Ectodermal cell (in vitro differentiated cells): ENCODE results near the gene ZFP2.
A peak's percentile ranks its signal among the peaks of the same experiment; 100 is the strongest.
"Not testable (repeated sequence)": the region's sequence is repeated elsewhere in the genome, so short reads cannot be mapped to it uniquely, and the experiment has no call there.

Source experiments
- H3K27ac ChIP-seq: 2 replicates; pipeline ENCODE4 v1.7.0; 2013; ENCODE audit warnings: mild to moderate bottlenecking, low read depth, low read length; ENCODE audit not compliant: insufficient read depth, poor library complexity, severe bottlenecking
- H3K27me3 ChIP-seq: 2 replicates; pipeline ENCODE4 v1.7.0; 2013; ENCODE audit warnings: mild to moderate bottlenecking, low read length; ENCODE audit not compliant: insufficient read depth, control insufficient read depth, poor library complexity, severe bottlenecking
- H3K36me3 ChIP-seq: one replicate; pipeline ENCODE4 v1.7.0; 2013; ENCODE audit warnings: low read length; ENCODE audit not compliant: control insufficient read depth, insufficient read depth
- H3K4me1 ChIP-seq: one replicate; pipeline ENCODE4 v1.7.0; 2013; ENCODE audit warnings: low read length; ENCODE audit not compliant: control insufficient read depth, insufficient read depth
- H3K4me3 ChIP-seq: 2 replicates; pipeline ENCODE4 v1.7.0; 2013; ENCODE audit warnings: low read depth, low read length, control low read depth; ENCODE audit not compliant: insufficient read depth
- H3K9me3 ChIP-seq: 2 replicates; pipeline ENCODE4 v1.7.0; 2013; ENCODE audit warnings: mild to moderate bottlenecking, low read length, moderate library complexity; ENCODE audit not compliant: control insufficient read depth
- WGBS, 2 experiments: methylation state at CpG; one replicate each; pipeline ENCODE4 v1.1.7; 2013; ENCODE audit warnings: missing lambda C conversion rate in 2 of 2; 5-methylcytosine and 5-hydroxymethylcytosine counted together

Gene ZFP2

GRCh38 chr5:178872302-178872701 lies 23.4 kb upstream of the ZFP2 start:
- peaks cover 25% of the 10 kb centered on the region for H3K36me3 ChIP-seq
- WGBS, 2 experiments, result 92 to 100% methylated on average over 1 of the region's 1 CpG

DNA sequence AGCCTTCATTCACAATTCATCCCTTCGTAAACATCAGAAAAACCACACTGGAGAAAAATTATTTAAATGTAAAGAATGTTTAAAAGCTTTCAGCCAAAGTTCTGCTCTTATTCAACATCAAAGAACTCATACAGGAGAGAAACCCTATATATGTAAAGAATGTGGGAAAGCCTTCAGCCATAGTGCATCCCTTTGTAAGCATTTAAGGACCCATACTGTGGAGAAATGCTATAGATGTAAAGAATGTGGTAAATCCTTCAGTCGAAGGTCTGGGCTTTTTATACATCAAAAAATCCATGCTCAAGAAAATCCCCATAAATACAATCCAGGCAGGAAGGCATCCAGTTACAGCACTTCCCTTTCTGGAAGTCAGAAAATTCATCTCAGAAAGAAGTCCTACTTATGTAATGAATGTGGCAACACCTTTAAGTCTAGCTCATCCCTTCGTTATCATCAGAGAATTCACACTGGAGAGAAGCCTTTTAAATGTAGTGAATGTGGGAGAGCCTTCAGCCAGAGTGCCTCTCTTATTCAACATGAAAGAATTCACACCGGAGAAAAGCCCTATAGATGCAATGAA lies 12.5 kb upstream of the ZFP2 start:
- not testable (repeated sequence) for H3K27me3 ChIP-seq, H3K4me3 ChIP-seq, H3K27ac ChIP-seq, H3K4me1 ChIP-seq
- Histone ChIP-seq H3K9me3 (peaks cover 14% of the 10 kb centered on the region), H3K36me3 (peaks cover 65% of the 10 kb centered on the region)
- WGBS, 2 experiments, result 60 to 86% methylated on average over 1 of the region's 4 CpGs

More at GRCh38 chr5:178872302-178872701, 23.4 kb upstream of the ZFP2 start:
- no peak overlapping the region for H3K4me3 ChIP-seq
- H3K27ac ChIP-seq, result no peak overlapping the region
- H3K9me3 ChIP-seq, result no peaks in the 10 kb centered on the region
- no peaks in the 10 kb centered on the region for H3K4me1 ChIP-seq
- no peaks in the 10 kb centered on the region for H3K27me3 ChIP-seq

DNA sequence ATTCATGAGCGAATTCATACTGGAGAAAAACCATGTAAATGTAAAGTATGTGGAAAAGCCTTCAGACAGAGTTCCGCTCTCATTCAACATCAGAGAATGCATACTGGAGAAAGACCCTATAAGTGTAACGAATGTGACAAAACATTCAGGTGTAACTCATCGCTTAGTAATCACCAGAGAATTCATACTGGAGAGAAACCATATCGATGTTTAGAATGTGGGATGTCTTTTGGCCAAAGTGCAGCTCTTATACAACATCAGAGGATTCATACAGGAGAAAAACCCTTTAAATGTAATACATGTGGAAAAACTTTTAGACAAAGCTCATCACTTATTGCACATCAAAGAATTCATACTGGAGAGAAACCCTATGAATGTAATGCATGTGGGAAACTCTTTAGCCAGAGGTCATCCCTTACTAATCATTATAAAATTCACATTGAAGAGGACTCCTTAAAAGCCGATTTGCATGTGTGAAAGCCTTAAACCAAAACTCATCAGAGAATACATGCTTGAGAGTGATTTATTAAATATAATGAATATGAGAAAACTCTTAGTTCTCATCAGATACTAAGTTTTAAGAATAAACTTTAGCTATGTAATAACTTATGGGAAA lies 11.8 kb upstream of the ZFP2 start:
- H3K27ac ChIP-seq, result no peak overlapping the region
- H3K36me3 ChIP-seq, result peaks cover 66% of the 10 kb centered on the region
- peaks cover 14% of the 10 kb centered on the region for H3K9me3 ChIP-seq
- H3K4me1 ChIP-seq, result no peaks in the 10 kb centered on the region
- H3K4me3 ChIP-seq, result no peak overlapping the region
- H3K27me3 ChIP-seq, result no peaks in the 10 kb centered on the region
- WGBS, 2 experiments, result 92 to 96% methylated on average over 4 to 5 of the region's 6 CpGs

DNA sequence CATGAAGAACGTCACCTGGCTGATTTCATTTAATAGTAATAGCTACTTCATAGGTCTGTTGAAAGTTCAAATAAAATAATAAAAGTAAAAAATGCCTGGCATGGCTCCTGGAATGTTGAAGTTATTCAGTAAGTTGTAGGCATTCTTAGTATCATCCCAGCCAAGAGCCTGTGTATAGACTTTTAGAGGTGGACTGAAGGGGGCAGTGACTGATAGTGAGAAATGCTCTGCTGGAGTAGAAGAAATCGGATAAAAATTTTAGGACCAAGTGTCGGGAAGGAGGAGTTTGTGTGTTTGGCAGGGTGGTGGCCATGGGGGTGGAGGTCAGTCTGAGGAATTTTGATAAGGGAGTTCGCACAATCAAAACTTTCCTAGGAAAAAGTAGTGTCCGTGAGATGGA lies 3.6 kb downstream of the ZFP2 start:
- H3K9me3 ChIP-seq, result peaks cover 2% of the 10 kb centered on the region
- WGBS, 2 experiments, result 90 to 92% methylated on average over 4 to 5 of the region's 5 CpGs
- no peak overlapping the region for H3K4me3 ChIP-seq
- H3K27ac ChIP-seq, result no peak overlapping the region
- H3K4me1 ChIP-seq, result no peaks in the 10 kb centered on the region
- no peaks in the 10 kb centered on the region for H3K27me3 ChIP-seq
- H3K36me3 ChIP-seq, result no peaks in the 10 kb centered on the region

- Histone ChIP-seq H3K9me3 (peaks cover 3% of the 10 kb centered on the region), H3K4me1 (no peaks in the 10 kb centered on the region), H3K36me3 (no peaks in the 10 kb centered on the region), H3K27me3 (no peaks in the 10 kb centered on the region), H3K4me3 (no peak overlapping the region), H3K27ac (no peak overlapping the region)
- 58 to 77% methylated on average over 2 of the region's 3 CpGs for WGBS, 2 experiments
Measured at GRCh38 chr5:178902849-178903248, 7.1 kb downstream of the ZFP2 start.

GRCh38 chr5:178931846-178932760 lies 36.4 kb downstream of the ZFP2 start:
- no peak overlapping the region for H3K4me3 ChIP-seq
- no peak overlapping the region for H3K27ac ChIP-seq
- H3K9me3 ChIP-seq, result peaks cover 6% of the 10 kb centered on the region
- H3K36me3 ChIP-seq, result no peaks in the 10 kb centered on the region
- no peaks in the 10 kb centered on the region for H3K27me3 ChIP-seq
- no peaks in the 10 kb centered on the region for H3K4me1 ChIP-seq
- WGBS, 2 experiments, result 89 to 92% methylated on average over 9 to 11 of the region's 11 CpGs

DNA sequence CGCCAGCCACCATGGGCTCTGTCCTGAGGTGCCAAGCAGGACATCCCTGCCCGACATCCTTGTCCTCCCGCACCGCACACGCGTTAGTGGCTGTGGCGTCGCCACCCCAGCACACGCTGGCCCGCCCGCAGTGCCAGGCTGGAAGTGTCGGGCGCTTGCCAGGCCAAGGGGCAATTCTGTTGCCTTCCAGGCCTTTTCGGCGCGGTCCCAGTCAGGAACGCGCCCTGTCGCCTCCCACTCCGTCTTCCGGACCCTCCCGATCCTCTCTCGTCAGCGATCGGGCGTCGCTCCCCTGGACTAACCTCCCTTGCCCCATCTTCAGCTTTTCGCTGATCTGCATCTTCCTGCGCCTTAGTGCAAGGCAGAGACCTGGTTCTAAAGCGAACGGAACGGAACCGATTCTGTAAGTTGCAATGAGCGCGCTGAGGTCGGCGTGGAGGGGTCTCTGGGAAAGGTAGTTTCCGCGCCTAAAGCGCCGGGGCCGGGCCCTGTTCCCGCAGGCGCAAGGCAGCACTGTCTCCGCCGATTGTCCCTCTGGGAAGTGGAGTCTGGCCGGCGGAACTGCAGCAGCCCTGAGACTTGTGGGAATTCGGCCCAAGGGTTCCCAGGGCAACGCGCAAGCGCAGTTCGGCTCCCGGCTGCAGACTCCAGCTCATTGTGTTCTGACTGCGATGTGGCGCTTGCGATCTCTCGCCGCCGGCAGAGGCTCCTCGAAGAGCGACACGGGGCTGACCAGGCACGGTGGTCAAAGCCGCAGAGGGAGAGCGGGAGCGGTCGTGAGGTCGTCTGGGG lies 45.1 kb downstream of the ZFP2 start, which contains the start of gene ZNF454:
Gene ZNF454, plus strand, starts transcription at position 630 of the 792 bp plus-strand sequence. CDS start 1,594 bp downstream, outside the sequence.
- peaks cover 10% of the 10 kb centered on the region for H3K9me3 ChIP-seq
- no peaks in the 10 kb centered on the region for H3K36me3 ChIP-seq
- H3K27ac ChIP-seq, result no peak within 1 kb of the TSS
- WGBS, 2 experiments, result 44 to 45% methylated on average over 69 of the region's 69 CpGs
- H3K27me3 ChIP-seq, result no peaks in the 10 kb centered on the region
- peak within 1 kb of the TSS; percentile 34 for H3K4me3 ChIP-seq
- no peaks in the 10 kb centered on the region for H3K4me1 ChIP-seq

- peaks cover 10% of the 10 kb centered on the region for H3K9me3 ChIP-seq
- 77 to 79% methylated on average over 23 of the region's 23 CpGs for WGBS, 2 experiments
- H3K36me3 ChIP-seq, result no peaks in the 10 kb centered on the region
- H3K4me3 ChIP-seq, result peak overlapping the region; percentile 34
- no peak overlapping the region for H3K27ac ChIP-seq
- no peaks in the 10 kb centered on the region for H3K27me3 ChIP-seq
- H3K4me1 ChIP-seq, result no peaks in the 10 kb centered on the region
Measured at GRCh38 chr5:178941361-178941760, 45.6 kb downstream of the ZFP2 start.

DNA sequence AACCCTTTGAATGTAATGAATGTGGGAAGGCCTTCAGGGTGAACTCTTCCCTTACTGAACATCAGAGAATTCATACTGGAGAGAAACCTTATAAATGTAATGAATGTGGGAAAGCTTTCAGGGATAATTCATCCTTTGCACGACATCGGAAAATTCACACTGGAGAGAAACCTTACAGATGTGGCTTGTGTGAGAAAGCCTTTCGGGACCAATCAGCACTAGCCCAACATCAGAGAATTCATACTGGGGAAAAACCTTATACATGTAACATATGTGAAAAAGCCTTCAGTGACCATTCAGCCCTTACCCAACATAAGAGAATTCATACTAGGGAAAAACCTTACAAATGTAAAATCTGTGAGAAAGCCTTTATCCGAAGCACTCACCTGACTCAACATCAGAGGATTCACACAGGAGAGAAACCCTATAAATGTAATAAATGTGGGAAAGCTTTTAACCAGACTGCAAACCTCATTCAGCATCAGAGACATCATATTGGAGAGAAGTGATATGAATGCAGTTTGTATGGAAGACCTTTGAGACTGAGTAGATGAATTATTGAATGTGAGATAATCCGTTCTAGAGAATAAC lies 69.8 kb downstream of the ZFP2 start:
- Histone ChIP-seq H3K27me3 (no peaks in the 10 kb centered on the region), H3K9me3 (peaks cover 11% of the 10 kb centered on the region), H3K36me3 (no peaks in the 10 kb centered on the region), H3K4me1 (no peaks in the 10 kb centered on the region), H3K4me3 (no peak overlapping the region), H3K27ac (no peak overlapping the region)
- 91 to 93% methylated on average over 5 of the region's 5 CpGs for WGBS, 2 experiments
